ENCODE results near the gene RAD51B.

The RAD51B gene

GRCh38 chr14:68637106-68638021 lies 817.8 kb downstream of the RAD51B start:
- no peak for DNase-seq (ENCODE audit: low read depth)

DNA sequence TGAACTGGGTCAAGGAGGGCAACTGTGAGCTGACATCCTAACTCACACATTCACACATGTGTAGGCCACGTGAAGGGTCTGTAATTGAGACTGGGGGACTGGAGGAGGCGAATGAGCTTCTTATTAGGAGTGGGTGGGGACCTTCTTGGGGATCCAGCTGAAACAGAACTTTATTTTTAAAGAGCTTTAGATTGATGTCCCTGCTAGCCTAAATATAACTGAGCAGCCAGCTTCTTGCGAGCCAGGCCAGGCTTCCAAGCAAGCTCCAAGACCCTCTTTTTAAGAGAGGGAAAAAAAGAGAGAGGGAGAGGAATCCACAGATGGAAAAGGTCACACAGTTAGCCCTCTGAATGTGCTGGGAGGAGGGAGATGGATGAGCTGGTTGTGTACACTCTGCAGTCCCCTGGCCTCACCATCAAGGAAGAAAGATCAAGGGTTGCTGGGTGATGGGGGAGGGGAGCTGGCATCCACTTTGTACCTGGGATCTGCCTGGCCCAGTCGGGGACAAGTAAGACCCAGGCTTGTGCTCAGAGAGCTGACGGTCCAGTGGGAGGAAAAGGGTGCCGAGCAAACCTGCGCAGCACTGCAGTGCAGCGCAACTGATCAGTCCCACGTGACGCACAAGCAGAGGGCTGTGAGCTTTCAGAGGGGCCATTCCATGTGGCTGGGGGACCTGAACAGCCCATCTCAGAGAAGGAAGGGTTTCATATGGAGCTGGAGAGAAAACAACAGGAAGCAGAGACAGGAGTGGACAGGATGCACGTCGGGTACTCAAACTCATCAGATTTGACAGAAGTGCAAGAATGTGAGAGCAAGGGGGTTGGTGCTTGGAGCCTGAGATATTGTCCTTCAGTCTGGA lies 818.8 kb downstream of the RAD51B start:
- DNase-seq (ENCODE audit: low read depth), result no peak

GRCh38 chr14:68639000-68639757 lies 819.6 kb downstream of the RAD51B start:
- no peak for DNase-seq (ENCODE audit: low read depth)

DNA sequence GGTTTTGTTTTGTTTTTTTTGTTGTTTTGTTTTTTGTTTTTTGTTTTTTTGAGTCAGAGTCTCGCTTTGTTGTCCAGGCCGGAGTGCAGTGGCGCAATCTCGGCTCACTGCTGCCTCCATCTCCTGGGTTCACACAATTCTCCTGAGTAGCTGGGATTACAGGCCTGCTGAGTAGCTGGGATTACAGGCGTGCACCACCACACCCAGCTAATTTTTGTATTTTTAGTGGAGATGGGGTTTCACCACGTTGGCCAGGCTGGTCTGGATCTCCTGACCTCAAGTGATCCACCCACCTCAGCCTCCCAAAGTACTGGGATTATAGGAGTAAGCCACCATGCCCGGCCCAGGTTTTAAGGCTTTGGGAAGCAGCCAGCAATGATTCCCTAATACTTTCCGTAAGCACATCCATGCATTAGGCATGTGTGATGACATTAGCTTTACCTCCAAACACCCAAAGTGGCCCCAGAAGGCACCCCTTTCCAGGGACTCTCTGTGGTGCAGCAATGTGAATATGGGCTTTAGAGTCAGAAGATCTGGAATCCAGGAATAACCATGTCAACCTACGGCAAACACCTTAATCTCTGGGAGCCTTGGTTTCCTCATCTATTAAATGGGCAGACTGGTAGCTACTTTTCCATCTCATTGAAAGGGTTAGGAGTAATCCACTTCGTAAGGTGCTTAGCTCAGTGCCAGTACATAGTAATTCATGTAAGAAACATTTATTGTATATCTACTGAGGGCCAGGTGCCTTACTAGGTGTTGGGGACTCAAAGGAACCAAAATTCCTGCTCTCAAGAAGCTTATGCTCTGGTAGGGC lies 820.4 kb downstream of the RAD51B start:
- DNase-seq (ENCODE audit: low read depth), result no peak

- DNase-seq (ENCODE audit: low read depth), result no peak
Observed at GRCh38 chr14:68643673-68644072, 824.1 kb downstream of the RAD51B start.

- DNase-seq (ENCODE audit: low read depth), result no peak
Observed at GRCh38 chr14:68644101-68644500, 824.5 kb downstream of the RAD51B start.

GRCh38 chr14:68645371-68645770 lies 825.8 kb downstream of the RAD51B start:
- no peak for DNase-seq (ENCODE audit: low read depth)

- DNase-seq (ENCODE audit: low read depth), result no peak
Observed at GRCh38 chr14:68649476-68650189, 830.1 kb downstream of the RAD51B start.

DNA sequence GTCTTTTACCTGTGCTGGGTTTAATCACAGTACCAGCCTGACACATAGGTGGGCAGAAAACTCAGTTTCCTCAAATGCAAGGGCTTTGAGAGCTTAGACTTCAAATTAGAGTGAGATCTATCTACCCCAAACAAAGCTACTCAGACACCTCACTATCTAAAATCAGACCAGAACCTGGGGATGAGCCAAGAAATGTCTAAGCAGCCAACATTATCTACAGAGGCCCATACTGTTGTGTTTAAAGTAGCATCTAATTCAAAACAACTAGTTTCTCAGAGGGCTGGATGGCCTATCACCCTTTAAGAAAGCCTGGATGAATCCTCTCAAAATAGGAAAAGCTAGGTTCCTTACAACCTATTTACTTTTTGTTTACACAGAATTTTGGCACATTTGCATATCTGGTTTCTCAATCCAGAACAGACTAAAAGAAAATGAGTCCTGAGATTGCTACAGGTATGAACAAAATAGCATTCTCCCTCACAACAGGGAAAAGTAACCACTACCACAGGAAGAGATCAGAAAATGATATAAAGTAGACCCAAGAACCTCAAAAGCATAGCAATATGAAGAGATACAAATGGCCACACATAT lies 830.9 kb downstream of the RAD51B start:
- no peak for DNase-seq (ENCODE audit: low read depth)

DNA sequence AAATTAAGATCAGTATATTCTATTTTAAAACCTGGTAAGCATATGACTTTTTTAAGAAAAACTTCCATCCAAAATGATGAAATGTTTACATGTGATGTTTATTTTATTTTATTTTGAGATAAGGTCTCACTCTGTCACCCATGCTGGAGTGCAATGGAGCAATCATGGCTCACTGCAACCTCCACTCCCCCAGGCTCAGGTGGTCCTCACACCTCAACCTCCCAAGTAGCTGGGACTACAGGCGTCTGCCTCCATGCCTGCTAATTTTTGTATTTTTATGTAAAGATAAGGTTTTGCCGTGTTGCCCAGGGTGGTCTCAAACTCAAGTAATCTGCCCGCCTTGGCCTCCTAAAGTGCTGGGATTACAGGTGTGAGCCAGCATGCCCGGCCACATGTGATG lies 831.5 kb downstream of the RAD51B start:
- DNase-seq (ENCODE audit: low read depth), result no peak

DNA sequence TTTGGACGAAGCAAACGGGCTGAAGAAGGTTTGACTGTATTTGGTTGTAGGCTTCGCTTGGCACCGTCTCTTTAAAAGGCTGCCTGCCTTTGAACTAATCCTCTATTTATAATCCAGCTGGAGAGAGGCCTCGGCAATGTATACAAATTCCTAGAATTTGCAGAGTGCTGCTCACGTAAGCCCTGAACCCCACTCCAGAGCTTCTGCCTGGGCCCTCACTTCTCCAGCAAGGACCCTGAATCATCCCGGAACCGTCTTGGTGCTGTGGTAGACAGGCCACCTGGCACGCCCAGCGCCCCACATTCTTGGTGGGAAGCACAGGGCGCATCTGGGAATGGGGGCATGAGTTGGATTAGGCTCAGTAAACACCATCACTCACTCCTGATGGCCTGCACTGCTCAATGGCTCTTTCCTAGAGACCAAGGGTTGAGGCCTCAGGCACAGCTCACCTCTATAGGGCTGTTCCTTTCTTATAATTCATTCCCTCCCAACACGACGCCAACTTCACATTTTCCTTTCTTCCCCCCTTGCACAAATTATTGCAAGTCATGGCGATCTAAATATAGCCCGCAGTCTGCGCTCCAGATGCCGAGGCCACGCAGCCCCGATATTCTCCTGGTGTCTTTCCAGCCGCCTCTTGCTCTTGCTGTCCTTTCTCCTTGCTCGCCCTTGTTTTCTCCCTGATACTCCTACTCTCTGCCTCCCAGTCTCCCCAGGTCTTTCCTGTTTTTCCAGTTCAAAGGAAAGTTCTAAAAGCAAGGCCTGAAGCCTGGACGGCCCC lies 832.3 kb downstream of the RAD51B start:
- no peak for DNase-seq (ENCODE audit: low read depth)

GRCh38 chr14:68652433-68652690 lies 832.8 kb downstream of the RAD51B start:
- no peak for DNase-seq (ENCODE audit: low read depth)

DNA sequence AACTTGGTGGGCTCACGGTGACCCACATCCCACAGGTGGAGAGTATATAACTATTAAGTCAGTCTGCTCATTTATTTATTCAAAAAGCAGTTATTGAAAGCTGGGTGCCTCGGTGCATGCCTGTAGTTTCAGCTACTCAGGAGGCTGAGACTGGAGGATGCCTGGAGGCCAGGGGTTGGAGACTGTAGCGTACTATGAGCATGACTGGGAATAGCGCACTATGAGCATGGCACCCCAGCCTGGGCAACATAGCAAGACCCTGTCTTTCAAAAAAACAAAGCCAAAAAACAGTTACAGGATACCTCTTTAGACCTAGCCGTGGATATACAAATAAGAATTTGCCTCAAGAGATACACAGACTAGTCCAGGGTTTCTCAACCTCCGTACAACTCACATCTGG lies 833.5 kb downstream of the RAD51B start:
- no peak for DNase-seq (ENCODE audit: low read depth)

- DNase-seq (ENCODE audit: low read depth), result no peak
Observed at GRCh38 chr14:68653804-68654203, 834.2 kb downstream of the RAD51B start.

- no peak for DNase-seq (ENCODE audit: low read depth)
Observed at GRCh38 chr14:68654471-68654941, 834.9 kb downstream of the RAD51B start.

- no peak for DNase-seq (ENCODE audit: low read depth)
Observed at GRCh38 chr14:68655021-68655831, 835.6 kb downstream of the RAD51B start.

GRCh38 chr14:68655911-68656316 lies 836.3 kb downstream of the RAD51B start:
- no peak for DNase-seq (ENCODE audit: low read depth)

DNA sequence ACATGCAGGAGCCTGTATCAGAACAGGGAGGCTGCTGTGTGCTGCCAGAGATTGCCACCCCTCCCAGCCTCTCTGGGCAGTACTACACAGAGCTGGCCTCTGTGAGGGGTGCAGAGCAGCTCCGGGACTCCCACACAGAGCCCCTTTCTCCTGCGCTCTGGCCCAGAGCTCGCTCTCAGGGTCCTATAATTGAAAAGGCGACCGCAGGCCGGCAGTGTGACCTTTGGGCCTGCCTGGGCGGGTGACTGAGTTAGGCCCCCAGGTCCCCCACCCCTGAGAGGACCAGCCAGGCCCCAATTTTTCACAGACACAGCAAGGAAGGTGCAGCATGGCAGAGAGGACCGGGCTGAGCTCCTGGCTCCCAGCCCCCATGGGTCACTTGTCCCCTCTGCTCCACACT lies 836.9 kb downstream of the RAD51B start:
- DNase-seq (ENCODE audit: low read depth), result no peak
